Heart left ventricle (tissue), 13 donors: ENCODE data around the gene DHX32.

Experiments used
- POLR2A ChIP-seq, 2 donors: fragments of 450-650 bp; IDR thresholded peaks; one replicate each; pipeline ENCODE4 v1.6.1; 2017; ENCODE audit warnings: antibody characterized with exemption in 2 of 2, mild to moderate bottlenecking in 2 of 2, moderate library complexity in 2 of 2
- TF ChIP-seq, protein P1 (sequence below), 12 donors: fragments of 200-600 bp; sonication (generic) in 4 of 12; IDR thresholded peaks; one replicate each; pipeline versions ENCODE4 v1.5.0 to v1.8.0; 2018 to 2022; ENCODE audit warnings: antibody characterized with exemption in 12 of 12, mild to moderate bottlenecking in 5 of 12
- donor health status: ischemic (EF 13 %, LVEDD 7.1; RV severe dilation, severe dysfunction).
- donor health status: DM: no; HTN: yes; CAD: no.
- donor health status: DM: no; HTN: no; CAD: no.
- donor health status: ischemic (EF 25% LVEDD 6.9; RV normal size, moderate dysfunction).
- donor health status: ischemic (EF 25% LVEDD 5.7; RV mildly dilated, moderate dysfunction).
- donor health status: ischemic (EF 35%, LVEDD 5.7; RV mildly dilated, moderate dysfunction).
- donor health status: nonischemic (EF 11% LVEDD 7.7; RV severe dilation, severe dysfunction).
- donor health status: DM: yes; HTN: yes; CAD: no.
- donor health status: PGD.
- donor health status: ischemic (EF 29% LVEDD 5.4; RV normal size, mild dysfunction).
- donor health status: nonischemic (EF 23%, LVEDD 6.1; RV moderate dilation, normal function).

DNA sequence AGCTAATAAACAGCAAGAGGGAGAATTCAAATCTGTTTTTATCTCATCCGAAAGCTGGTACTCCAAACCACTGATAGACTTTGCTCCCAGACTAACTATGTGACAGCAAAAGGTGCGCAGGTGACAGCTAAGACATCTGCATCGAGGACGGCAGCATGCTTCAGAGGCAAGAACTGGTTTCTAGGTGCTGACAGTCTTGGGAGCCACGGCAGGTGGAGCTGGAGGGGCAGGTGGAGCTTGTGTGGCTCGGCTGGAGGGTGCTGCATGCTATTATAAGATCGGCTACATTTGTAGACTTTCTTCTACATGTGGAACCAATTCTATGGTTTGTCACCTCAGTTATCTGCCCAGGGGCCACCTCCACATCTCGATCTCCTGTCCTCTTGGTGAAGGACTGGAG, 83.7 kb downstream of the DHX32 start:
- no peak for TF ChIP-seq POLR2A (IDR thresholded peaks at IDR 0.05)
- TF ChIP-seq, protein P1, sequence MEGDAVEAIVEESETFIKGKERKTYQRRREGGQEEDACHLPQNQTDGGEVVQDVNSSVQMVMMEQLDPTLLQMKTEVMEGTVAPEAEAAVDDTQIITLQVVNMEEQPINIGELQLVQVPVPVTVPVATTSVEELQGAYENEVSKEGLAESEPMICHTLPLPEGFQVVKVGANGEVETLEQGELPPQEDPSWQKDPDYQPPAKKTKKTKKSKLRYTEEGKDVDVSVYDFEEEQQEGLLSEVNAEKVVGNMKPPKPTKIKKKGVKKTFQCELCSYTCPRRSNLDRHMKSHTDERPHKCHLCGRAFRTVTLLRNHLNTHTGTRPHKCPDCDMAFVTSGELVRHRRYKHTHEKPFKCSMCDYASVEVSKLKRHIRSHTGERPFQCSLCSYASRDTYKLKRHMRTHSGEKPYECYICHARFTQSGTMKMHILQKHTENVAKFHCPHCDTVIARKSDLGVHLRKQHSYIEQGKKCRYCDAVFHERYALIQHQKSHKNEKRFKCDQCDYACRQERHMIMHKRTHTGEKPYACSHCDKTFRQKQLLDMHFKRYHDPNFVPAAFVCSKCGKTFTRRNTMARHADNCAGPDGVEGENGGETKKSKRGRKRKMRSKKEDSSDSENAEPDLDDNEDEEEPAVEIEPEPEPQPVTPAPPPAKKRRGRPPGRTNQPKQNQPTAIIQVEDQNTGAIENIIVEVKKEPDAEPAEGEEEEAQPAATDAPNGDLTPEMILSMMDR (IDR thresholded peaks at IDR 0.05), result no peak
